H9 (cell line): ENCODE data around the gene NTSR2. TPM values are rescaled to one million over a fixed set of nuclear protein-coding genes. Genes with fewer than 3 reads are reported as not detected.

Experiments used
- DNase-seq: peaks from one replicate; pipeline ENCODE4 v3.0.0-alpha.2; 2017
- H2AFZ ChIP-seq: one replicate; pipeline ENCODE4 v1.6.1; 2013; ENCODE audit warnings: mild to moderate bottlenecking, low read length, control low read depth, moderate library complexity
- H2AK5ac ChIP-seq: 2 replicates; pipeline ENCODE4 v1.6.1; 2013; ENCODE audit warnings: low read length, control low read depth, mixed read lengths; ENCODE audit not compliant: insufficient read length
- H2BK120ac ChIP-seq: one replicate; pipeline ENCODE4 v1.6.1; 2013; ENCODE audit warnings: low read depth, mild to moderate bottlenecking, low read length, control low read depth, inconsistent platforms; ENCODE audit not compliant: poor library complexity, severe bottlenecking
- H2BK12ac ChIP-seq: 2 replicates; pipeline ENCODE4 v1.6.1; 2013; ENCODE audit warnings: low read length, control low read depth, mixed read lengths, low read depth; ENCODE audit not compliant: insufficient read length
- H2BK15ac ChIP-seq: 2 replicates; pipeline ENCODE4 v1.6.1; 2013; ENCODE audit warnings: low read depth, low read length, control low read depth
- H2BK20ac ChIP-seq: one replicate; pipeline ENCODE4 v1.6.1; 2013; ENCODE audit warnings: low read depth, mild to moderate bottlenecking, low read length, control low read depth, inconsistent platforms; ENCODE audit not compliant: poor library complexity, severe bottlenecking
- H2BK5ac ChIP-seq: 2 replicates; pipeline ENCODE4 v1.6.1; 2013; ENCODE audit warnings: low read length, control low read depth, mixed read lengths; ENCODE audit not compliant: insufficient read length
- H3K14ac ChIP-seq: 2 replicates; pipeline ENCODE4 v1.6.1; 2013; ENCODE audit warnings: low read length, control low read depth; ENCODE audit not compliant: insufficient read depth
- H3K18ac ChIP-seq: 2 replicates; pipeline ENCODE4 v1.6.1; 2013; ENCODE audit warnings: low read depth, mild to moderate bottlenecking, mixed read lengths, low read length, control low read depth; ENCODE audit not compliant: insufficient read length
- H3K23ac ChIP-seq: 2 replicates; pipeline ENCODE4 v1.6.1; 2013; ENCODE audit warnings: low read length, control low read depth, mixed read lengths, low read depth; ENCODE audit not compliant: insufficient read length
- H3K23me2 ChIP-seq: 2 replicates; pipeline ENCODE4 v1.6.1; 2013; ENCODE audit warnings: low read depth, mild to moderate bottlenecking, mixed read lengths, low read length, control low read depth; ENCODE audit not compliant: insufficient read length, poor library complexity, severe bottlenecking
- H3K27ac ChIP-seq: 2 replicates; pipeline ENCODE4 v1.5.1; 2013; ENCODE audit warnings: low read length, control low read depth, mixed read lengths, low read depth; ENCODE audit not compliant: insufficient read length
- H3K27me3 ChIP-seq: 2 replicates; pipeline ENCODE4 v1.6.1; 2013; ENCODE audit warnings: low read length, control low read depth, inconsistent platforms; ENCODE audit not compliant: insufficient read depth
- H3K4ac ChIP-seq: 2 replicates; pipeline ENCODE4 v1.6.1; 2013; ENCODE audit warnings: low read depth, mild to moderate bottlenecking, control low read depth, inconsistent platforms, low read length, moderate library complexity
- H3K4me1 ChIP-seq: 2 replicates; pipeline ENCODE4 v1.6.1; 2013; ENCODE audit warnings: low read length, control low read depth, inconsistent platforms; ENCODE audit not compliant: insufficient read depth
- H3K4me2 ChIP-seq: 2 replicates; pipeline ENCODE4 v1.6.1; 2013; ENCODE audit warnings: low read length, control low read depth, mixed read lengths; ENCODE audit not compliant: insufficient read length, insufficient read depth
- H3K56ac ChIP-seq: 2 replicates; pipeline ENCODE4 v1.6.1; 2013; ENCODE audit warnings: low read depth, mild to moderate bottlenecking, mixed read lengths, low read length, control low read depth; ENCODE audit not compliant: insufficient read length
- H3K79me1 ChIP-seq: 2 replicates; pipeline ENCODE4 v1.6.1; 2013; ENCODE audit warnings: low read depth, mild to moderate bottlenecking, moderate library complexity, low read length, control low read depth, inconsistent platforms; ENCODE audit not compliant: insufficient read depth, poor library complexity, severe bottlenecking
- H3K79me2 ChIP-seq: 2 replicates; pipeline ENCODE4 v1.6.1; 2013; ENCODE audit warnings: low read length, control low read depth, inconsistent platforms; ENCODE audit not compliant: insufficient read depth
- H3K9ac ChIP-seq: 2 replicates; pipeline ENCODE4 v1.6.1; 2013; ENCODE audit warnings: low read length, control low read depth, mixed read lengths; ENCODE audit not compliant: insufficient read length; ENCODE audit errors: extremely low read depth
- H3K9me3 ChIP-seq: one replicate; pipeline ENCODE4 v1.6.1; 2013; ENCODE audit warnings: low read depth, low read length, inconsistent platforms; ENCODE audit not compliant: control insufficient read depth
- H3T11ph ChIP-seq: one replicate; pipeline ENCODE4 v1.6.1; 2013; ENCODE audit warnings: mild to moderate bottlenecking, low read length, control low read depth, inconsistent platforms
- H4K20me1 ChIP-seq: one replicate; pipeline ENCODE4 v1.6.1; 2013; ENCODE audit not compliant: control insufficient read depth, insufficient read length, insufficient read depth
- H4K5ac ChIP-seq: 2 replicates; pipeline ENCODE4 v1.6.1; 2013; ENCODE audit warnings: low read depth, mild to moderate bottlenecking, mixed read lengths, low read length, control low read depth; ENCODE audit not compliant: insufficient read length
- H4K8ac ChIP-seq: replicated peaks from 2 replicates; pipeline ENCODE4 v1.6.1; 2013; ENCODE audit warnings: low read length, control low read depth, mixed read lengths, low read depth; ENCODE audit not compliant: insufficient read length
- H4K91ac ChIP-seq: 2 replicates; pipeline ENCODE4 v1.6.1; 2013; ENCODE audit warnings: low read depth, mild to moderate bottlenecking, moderate library complexity, mixed read lengths, low read length, control low read depth; ENCODE audit not compliant: insufficient read length
- H3K27ac Mint-ChIP-seq, 3 experiments: 2 replicates in 2 of 3; 3 replicates in 1 of 3; pipeline ENCODE4 v1.8.0; 2020 to 2021; ENCODE audit warnings: mixed read lengths in 3 of 3, mild to moderate bottlenecking in 1 of 3, moderate library complexity in 1 of 3
- H3K27me3 Mint-ChIP-seq: 2 replicates; pipeline ENCODE4 v1.8.0; 2021; ENCODE audit warnings: low read depth, mild to moderate bottlenecking, moderate library complexity, mixed read lengths
- H3K36me3 Mint-ChIP-seq, 3 experiments: 2 replicates in 2 of 3; 3 replicates in 1 of 3; pipeline ENCODE4 v1.8.0; 2020 to 2021; ENCODE audit warnings: low read depth in 3 of 3, mixed read lengths in 3 of 3; ENCODE audit not compliant: insufficient read depth in 1 of 3
- H3K4me1 Mint-ChIP-seq, 2 experiments: 2 replicates each; pipeline ENCODE4 v1.8.0; 2020; ENCODE audit warnings: mixed read lengths in 2 of 2
- H3K4me3 Mint-ChIP-seq, 2 experiments: 2 replicates in 1 of 2; 3 replicates in 1 of 2; pipeline ENCODE4 v1.8.0; 2020 to 2021; ENCODE audit warnings: mild to moderate bottlenecking in 2 of 2, mixed read lengths in 2 of 2, moderate library complexity in 1 of 2
- H3K9me3 Mint-ChIP-seq, 2 experiments: 2 replicates in 1 of 2; 3 replicates in 1 of 2; pipeline ENCODE4 v1.8.0; 2020; ENCODE audit warnings: mild to moderate bottlenecking in 2 of 2, mixed read lengths in 2 of 2, moderate library complexity in 1 of 2
- WGBS: extraction: QIAGEN DNeasy Blood & Tissue Kit; methylation state at CpG from one replicate; pipeline ENCODE4 v1.1.7; 2013; ENCODE audit warnings: missing lambda C conversion rate, low lambda C conversion rate, mixed read lengths; ENCODE audit not compliant: insufficient read length; ENCODE audit errors: extremely low coverage; 5-methylcytosine and 5-hydroxymethylcytosine counted together
- total RNA-seq: library from RNA; stranded (reverse); gene quantifications from 2 replicates; pipeline ENCODE4 v1.2.1, GENCODE V29; 2021
- TF ChIP-seq, protein P1 (sequence below): fragments of 200-600 bp; sonication (generic); conservative IDR thresholded peaks from 3 replicates; pipeline ENCODE4 v1.8.0; 2021; ENCODE audit warnings: antibody characterized with exemption, mild to moderate bottlenecking

NTSR2 gene
- total RNA-seq, 1 experiment from 2014 or later: not detected

DNA sequence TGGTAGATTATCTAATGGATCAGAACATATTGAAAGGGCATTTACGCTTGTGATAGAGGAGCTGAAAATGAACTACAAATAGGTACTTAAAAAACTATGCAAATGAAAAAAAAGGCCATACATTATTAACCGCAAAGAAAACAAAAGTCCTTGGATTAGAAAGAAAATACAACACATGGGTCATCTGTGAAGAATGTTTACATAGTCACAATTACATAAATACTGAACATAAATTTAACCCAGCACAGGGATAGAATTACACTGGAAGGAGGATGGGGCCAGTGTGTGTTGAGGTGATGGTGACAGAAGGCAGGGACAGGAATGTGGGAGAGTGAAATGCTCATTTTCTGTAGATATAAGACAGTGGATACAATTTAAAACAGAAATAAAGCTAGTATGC, 6.6 kb downstream of the NTSR2 start:
- H3K4ac ChIP-seq: no peak overlapping the region
- H3K4me2 ChIP-seq: no peak overlapping the region
- no peaks in the 10 kb centered on the region for H4K20me1 ChIP-seq
- H3K4me1 ChIP-seq: no peaks in the 10 kb centered on the region
- H4K8ac ChIP-seq: no peak overlapping the region
- no peak overlapping the region for H4K5ac ChIP-seq
- H3K23ac ChIP-seq: no peak overlapping the region
- H3K18ac ChIP-seq: no peak overlapping the region
- H3K27ac ChIP-seq: no peak overlapping the region
- Mint-ChIP-seq H3K4me1 (no peaks in the 10 kb centered on the region), H3K36me3 (peaks cover 2 to 7% (median 5%) of the 10 kb centered on the region in 3 experiments; a peak in 4 of 7 replicates), H3K27me3 (peaks cover 31% of the 10 kb centered on the region), H3K27ac (no peak overlapping the region), H3K4me3 (no peak overlapping the region), H3K9me3 (peaks cover 10 to 11% of the 10 kb centered on the region in 2 experiments)
- H3K9ac ChIP-seq: no peak overlapping the region
- H2AFZ ChIP-seq: no peak overlapping the region
- H3T11ph ChIP-seq: no peak overlapping the region
- H2AK5ac ChIP-seq: no peak overlapping the region
- H3K79me2 ChIP-seq: no peaks in the 10 kb centered on the region
- H4K91ac ChIP-seq: no peak overlapping the region
- no peak overlapping the region for H3K56ac ChIP-seq
- no peak overlapping the region for H3K14ac ChIP-seq
- H3K79me1 ChIP-seq: no peaks in the 10 kb centered on the region
- H2BK20ac ChIP-seq: no peak overlapping the region
- DNase-seq: no peak
- no peak overlapping the region for H2BK12ac ChIP-seq
- no peak overlapping the region for H2BK5ac ChIP-seq
- no peaks in the 10 kb centered on the region for H3K23me2 ChIP-seq
- no peak overlapping the region for H2BK15ac ChIP-seq
- WGBS: no CpG with 5 or more reads among the region's 2 CpGs
- H2BK120ac ChIP-seq: no peak overlapping the region
- TF ChIP-seq, protein P1, sequence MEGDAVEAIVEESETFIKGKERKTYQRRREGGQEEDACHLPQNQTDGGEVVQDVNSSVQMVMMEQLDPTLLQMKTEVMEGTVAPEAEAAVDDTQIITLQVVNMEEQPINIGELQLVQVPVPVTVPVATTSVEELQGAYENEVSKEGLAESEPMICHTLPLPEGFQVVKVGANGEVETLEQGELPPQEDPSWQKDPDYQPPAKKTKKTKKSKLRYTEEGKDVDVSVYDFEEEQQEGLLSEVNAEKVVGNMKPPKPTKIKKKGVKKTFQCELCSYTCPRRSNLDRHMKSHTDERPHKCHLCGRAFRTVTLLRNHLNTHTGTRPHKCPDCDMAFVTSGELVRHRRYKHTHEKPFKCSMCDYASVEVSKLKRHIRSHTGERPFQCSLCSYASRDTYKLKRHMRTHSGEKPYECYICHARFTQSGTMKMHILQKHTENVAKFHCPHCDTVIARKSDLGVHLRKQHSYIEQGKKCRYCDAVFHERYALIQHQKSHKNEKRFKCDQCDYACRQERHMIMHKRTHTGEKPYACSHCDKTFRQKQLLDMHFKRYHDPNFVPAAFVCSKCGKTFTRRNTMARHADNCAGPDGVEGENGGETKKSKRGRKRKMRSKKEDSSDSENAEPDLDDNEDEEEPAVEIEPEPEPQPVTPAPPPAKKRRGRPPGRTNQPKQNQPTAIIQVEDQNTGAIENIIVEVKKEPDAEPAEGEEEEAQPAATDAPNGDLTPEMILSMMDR: no peak
- H3K9me3 ChIP-seq: no peaks in the 10 kb centered on the region
- no peaks in the 10 kb centered on the region; the same call in 1 of the 2 replicates for H3K27me3 ChIP-seq
